SK-N-SH (cell line): ENCODE measurements around the gene AJUBA. TPM values are rescaled to one million over a fixed set of nuclear protein-coding genes. Genes with fewer than 3 reads are reported as not detected.

ENCODE experiments used
- CHD2 ChIP-seq: fragments of 150-350 bp; IDR thresholded peaks from 2 replicates; pipeline ENCODE4 v1.6.1; 2018; ENCODE audit warnings: low read length; ENCODE audit not compliant: partially characterized antibody
- RCOR1 ChIP-seq: fragments of 150-350 bp; IDR thresholded peaks from 2 replicates; pipeline ENCODE4 v1.6.1; 2017; ENCODE audit warnings: antibody characterized with exemption, low read length
- polyA plus RNA-seq, 3 experiments: library from polyadenylated mRNA; depleted of rRNA; stranded (reverse); fragments of >200 nt; gene quantifications; 2 replicates each; pipeline ENCODE4 v1.2.3, GENCODE V29; 2012

Gene AJUBA
- polyA plus RNA-seq, 1 of the 3 experiments (the other 2 are of a cell fraction): 24.4 TPM

DNA sequence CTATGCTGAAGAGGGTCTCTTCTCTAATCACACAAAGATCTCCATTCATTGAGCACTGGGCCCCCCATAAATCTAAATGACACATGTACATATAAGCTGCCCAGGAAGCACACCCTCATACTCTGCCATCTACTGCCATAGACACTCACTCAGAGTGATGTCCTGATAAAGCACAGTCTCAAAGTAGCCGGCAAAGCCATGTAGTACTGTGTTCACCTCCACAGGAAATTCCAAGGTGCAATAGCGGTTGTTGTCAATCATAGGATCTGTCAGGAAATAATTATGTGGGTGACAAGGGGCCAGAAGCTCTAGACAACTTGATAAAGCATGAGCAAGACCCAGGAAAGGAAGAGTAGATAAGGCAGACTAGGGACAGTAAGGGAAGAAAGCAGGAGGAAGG lies 60.1 kb downstream of the AJUBA start (continued):
- TF ChIP-seq CHD2: no peak
- no peak for TF ChIP-seq RCOR1

Other genes with a start within 250 kb of the AJUBA start
- gene OXA1L, start 215.9 kb downstream of the AJUBA start, polyA plus RNA-seq (2012; rRNA removed): 119 and 133 TPM in 2 replicates
- 0.19 and 0.30 TPM in 2 replicates for gene SLC7A7, start 167.1 kb downstream of the AJUBA start, polyA plus RNA-seq (2012; rRNA removed)
- 80.8 and 116 TPM in 2 replicates for gene MRPL52, start 152.7 kb downstream of the AJUBA start, polyA plus RNA-seq (2012; rRNA removed)
- gene MMP14, start 146.0 kb downstream of the AJUBA start, polyA plus RNA-seq (2012; rRNA removed): 139 and 142 TPM in 2 replicates
- gene LRP10, start 110.8 kb downstream of the AJUBA start, polyA plus RNA-seq (2012; rRNA removed): 87.8 and 117 TPM in 2 replicates
- gene REM2, start 99.3 kb downstream of the AJUBA start, polyA plus RNA-seq (2012; rRNA removed): 0.26 and 0.36 TPM in 2 replicates
- 52.4 and 65.5 TPM in 2 replicates for gene RBM23, start 63.4 kb downstream of the AJUBA start, polyA plus RNA-seq (2012; rRNA removed)
- 132 and 174 TPM in 2 replicates for gene PRMT5, start 53.2 kb downstream of the AJUBA start, polyA plus RNA-seq (2012; rRNA removed)
- gene HAUS4, start 25.5 kb downstream of the AJUBA start, polyA plus RNA-seq (2012; rRNA removed): 25.0 and 27.3 TPM in 2 replicates
- gene C14orf93, start 27.6 kb upstream of the AJUBA start, polyA plus RNA-seq (2012; rRNA removed): 9.1 and 9.5 TPM in 2 replicates
- gene PSMB5, start 52.3 kb upstream of the AJUBA start, polyA plus RNA-seq (2012; rRNA removed): 337 and 401 TPM in 2 replicates
- gene PSMB11, start 59.7 kb upstream of the AJUBA start, polyA plus RNA-seq (2012; rRNA removed): not detected in 2 replicates
- 30.8 and 36.7 TPM in 2 replicates for gene CDH24, start 75.0 kb upstream of the AJUBA start, polyA plus RNA-seq (2012; rRNA removed)
- 159 and 195 TPM in 2 replicates for gene ACIN1, start 112.6 kb upstream of the AJUBA start, polyA plus RNA-seq (2012; rRNA removed)
- gene C14orf119, start 113.0 kb upstream of the AJUBA start, polyA plus RNA-seq (2012; rRNA removed): 55.2 and 73.3 TPM in 2 replicates
- gene CIROP, start 122.4 kb upstream of the AJUBA start, polyA plus RNA-seq (2012; rRNA removed): not detected in 2 replicates
- gene CEBPE, start 136.7 kb upstream of the AJUBA start, polyA plus RNA-seq (2012; rRNA removed): not detected in 2 replicates
- 0.96 and 1.4 TPM in 2 replicates for gene SLC7A8, start 201.1 kb upstream of the AJUBA start, polyA plus RNA-seq (2012; rRNA removed)